Liver (tissue), 9 donors: ENCODE measurements around the gene CDCA5. TPM values are rescaled to one million over a fixed set of nuclear protein-coding genes. Genes with fewer than 3 reads are reported as not detected.

Experiments
- DNase-seq: peaks from one replicate; pipeline ENCODE4 v3.0.0-alpha.2; 2017; ENCODE audit warnings: low spot score
- H3K27ac ChIP-seq, 2 donors: one replicate each; pipeline ENCODE4 v1.7.0; 2013; ENCODE audit warnings: inconsistent platforms in 2 of 2, low read length in 2 of 2, control low read depth in 1 of 2, low read depth in 1 of 2, mild to moderate bottlenecking in 1 of 2
- H3K27me3 ChIP-seq, 4 donors: one replicate each; pipeline versions ENCODE4 v1.6.1 to v1.7.0; 2013; ENCODE audit warnings: low read length in 3 of 4, inconsistent platforms in 1 of 4, mild to moderate bottlenecking in 1 of 4, moderate library complexity in 1 of 4; ENCODE audit not compliant: control insufficient read depth in 4 of 4, insufficient read depth in 4 of 4
- H3K36me3 ChIP-seq, 4 donors: one replicate each; pipeline versions ENCODE4 v1.6.1 to v1.7.0; 2013; ENCODE audit warnings: low read length in 3 of 4, mild to moderate bottlenecking in 3 of 4, low read depth in 1 of 4, moderate library complexity in 1 of 4; ENCODE audit not compliant: control insufficient read depth in 4 of 4, insufficient read depth in 3 of 4
- H3K4me1 ChIP-seq, 4 donors: one replicate each; pipeline versions ENCODE4 v1.6.1 to v1.7.0; 2013; ENCODE audit warnings: low read length in 3 of 4, mild to moderate bottlenecking in 3 of 4, moderate library complexity in 1 of 4; ENCODE audit not compliant: control insufficient read depth in 4 of 4, insufficient read depth in 4 of 4
- H3K4me3 ChIP-seq, 3 donors: one replicate each; pipeline versions ENCODE4 v1.6.1 to v1.7.0; 2013; ENCODE audit warnings: low read length in 3 of 3, control low read depth in 1 of 3, low read depth in 1 of 3, mild to moderate bottlenecking in 1 of 3
- H3K9ac ChIP-seq, 2 donors: one replicate each; pipeline ENCODE4 v1.7.0; 2013; ENCODE audit warnings: low read length in 2 of 2, mild to moderate bottlenecking in 2 of 2, moderate library complexity in 2 of 2, control low read depth in 1 of 2, low read depth in 1 of 2
- H3K9me3 ChIP-seq, 4 donors: one replicate each; pipeline versions ENCODE4 v1.6.1 to v1.7.0; 2013; ENCODE audit warnings: low read length in 3 of 4; ENCODE audit not compliant: control insufficient read depth in 4 of 4
- ATF3 ChIP-seq: IDR thresholded peaks from 2 replicates; pipeline ENCODE4 v1.6.1; 2016; ENCODE audit warnings: antibody characterized with exemption
- EGR1 ChIP-seq, 2 donors: IDR thresholded peaks; 2 replicates each; pipeline ENCODE4 v1.6.1; 2016 to 2018; ENCODE audit warnings: antibody characterized with exemption in 2 of 2, low read depth in 2 of 2
- FOXA1 ChIP-seq: IDR thresholded peaks from 2 replicates; pipeline ENCODE4 v1.6.1; 2016; ENCODE audit warnings: antibody characterized with exemption
- FOXA2 ChIP-seq: IDR thresholded peaks from 2 replicates; pipeline ENCODE4 v1.6.1; 2016; ENCODE audit warnings: antibody characterized with exemption
- GABPA ChIP-seq, 2 donors: IDR thresholded peaks in 1 of 2; conservative IDR thresholded peaks in 1 of 2; 2 replicates each; pipeline ENCODE4 v1.6.1; 2016; ENCODE audit warnings: antibody characterized with exemption in 2 of 2, mild to moderate bottlenecking in 1 of 2, moderate library complexity in 1 of 2
- HNF4A ChIP-seq, 2 donors: conservative IDR thresholded peaks; 2 replicates each; pipeline ENCODE4 v1.6.1; 2016; ENCODE audit warnings: antibody characterized with exemption in 2 of 2, mild to moderate bottlenecking in 2 of 2
- HNF4G ChIP-seq: IDR thresholded peaks from 2 replicates; pipeline ENCODE4 v1.6.1; 2016; ENCODE audit warnings: antibody characterized with exemption
- NR2F2 ChIP-seq: IDR thresholded peaks from 2 replicates; pipeline ENCODE4 v1.6.1; 2016; ENCODE audit warnings: antibody characterized with exemption
- RAD21 ChIP-seq, 2 donors: IDR thresholded peaks; 2 replicates each; pipeline ENCODE4 v1.6.1; 2016; ENCODE audit warnings: antibody characterized with exemption in 2 of 2, mild to moderate bottlenecking in 2 of 2
- RXRA ChIP-seq, 2 donors: IDR thresholded peaks; 2 replicates each; pipeline ENCODE4 v1.6.1; 2017 to 2018; ENCODE audit warnings: antibody characterized with exemption in 2 of 2, mild to moderate bottlenecking in 1 of 2
- SP1 ChIP-seq: IDR thresholded peaks from 2 replicates; pipeline ENCODE4 v1.6.1; 2018; ENCODE audit warnings: antibody characterized with exemption, mild to moderate bottlenecking
- TAF1 ChIP-seq: conservative IDR thresholded peaks from 2 replicates; pipeline ENCODE4 v1.6.1; 2016; ENCODE audit warnings: antibody characterized with exemption, mild to moderate bottlenecking
- YY1 ChIP-seq: IDR thresholded peaks from 2 replicates; pipeline ENCODE4 v1.6.1; 2016; ENCODE audit warnings: antibody characterized with exemption, mild to moderate bottlenecking
- ZBTB33 ChIP-seq: IDR thresholded peaks from 2 replicates; pipeline ENCODE4 v1.6.1; 2016; ENCODE audit warnings: antibody characterized with exemption
- WGBS: extraction: QIAGEN DNeasy Blood & Tissue Kit; methylation state at CpG from one replicate; pipeline ENCODE4 v1.1.7; 2013; 5-methylcytosine and 5-hydroxymethylcytosine counted together
- polyA plus RNA-seq, 2 donors: library from polyadenylated mRNA; stranded (reverse) in 1 of 2; unstranded in 1 of 2; fragments of 200-250 nt in 1 of 2; fragments of >200 nt in 1 of 2; fragmentation: Nextera tagmentation in 1 of 2; extraction: Ambion mirVana in 1 of 2; gene quantifications; one replicate each; pipeline versions ENCODE4 v1.2.1 to v1.2.3, GENCODE V29; 2013 to 2015
- total RNA-seq, 2 donors: library from RNA; depleted of rRNA; stranded (reverse); fragments of >200 nt; gene quantifications; one replicate each; pipeline ENCODE4 v1.2.3, GENCODE V29; 2014
- TF ChIP-seq, protein P1 (sequence below): IDR thresholded peaks from 2 replicates; pipeline ENCODE4 v1.6.1; 2016; ENCODE audit warnings: antibody characterized with exemption
- TF ChIP-seq, protein P2 (sequence below): IDR thresholded peaks from 2 replicates; pipeline ENCODE4 v1.6.1; 2016; ENCODE audit warnings: antibody characterized with exemption, mild to moderate bottlenecking
- TF ChIP-seq, protein P3 (sequence below): fragments of 150-350 bp; IDR thresholded peaks from 2 replicates; pipeline ENCODE4 v1.5.1; 2017; ENCODE audit warnings: improper control_type of control experiment, low read depth, low read length; ENCODE audit not compliant: missing input control
- donor health status: healthy.
- donor health status: healthy.
- donor health status: healthy.
- donor health status: healthy.
- donor health status: healthy.

Gene CDCA5
- total and polyA plus RNA-seq, 4 donors: 0.17 to 12.0 (median 1.7) TPM

- TF ChIP-seq, protein P1, sequence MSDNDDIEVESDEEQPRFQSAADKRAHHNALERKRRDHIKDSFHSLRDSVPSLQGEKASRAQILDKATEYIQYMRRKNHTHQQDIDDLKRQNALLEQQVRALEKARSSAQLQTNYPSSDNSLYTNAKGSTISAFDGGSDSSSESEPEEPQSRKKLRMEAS: no peak
Observed at GRCh38 chr11:65065851-65066250, 18.0 kb downstream of the CDCA5 start (continued).

DNA sequence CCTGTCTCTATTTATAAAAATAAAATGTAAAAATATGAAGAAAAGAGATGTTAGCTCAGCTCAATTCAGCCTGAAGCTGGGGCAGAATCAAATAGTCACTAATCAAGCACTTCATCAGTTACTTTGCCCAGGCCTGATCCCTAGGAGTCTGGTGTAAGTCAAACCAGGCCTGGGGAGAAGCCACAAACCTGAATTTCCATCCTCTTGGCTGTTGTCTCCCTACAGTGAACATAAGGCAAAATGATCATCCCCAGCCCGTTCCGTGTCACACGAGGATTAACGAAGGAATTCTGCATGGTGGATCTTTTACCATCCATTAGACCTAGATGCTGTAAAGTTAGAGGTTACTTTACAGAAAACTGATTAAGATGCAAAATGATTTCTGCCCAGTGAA lies 19.0 kb downstream of the CDCA5 start:
- H3K27me3 ChIP-seq: no peaks in the 10 kb centered on the region
- no peaks in the 10 kb centered on the region for H3K9me3 ChIP-seq
- H3K4me1 ChIP-seq: no peaks in the 10 kb centered on the region
- no peak overlapping the region for H3K27ac ChIP-seq
- no peak overlapping the region for H3K4me3 ChIP-seq
- TF ChIP-seq, protein P1: no peak
- TF ChIP-seq FOXA1: no peak
- TF ChIP-seq ZBTB33: no peak
- DNase-seq: no peak
- H3K9ac ChIP-seq: no peak overlapping the region
- H3K36me3 ChIP-seq: no peaks in the 10 kb centered on the region
- 91% methylated on average over 4 of the region's 4 CpGs for WGBS

DNA sequence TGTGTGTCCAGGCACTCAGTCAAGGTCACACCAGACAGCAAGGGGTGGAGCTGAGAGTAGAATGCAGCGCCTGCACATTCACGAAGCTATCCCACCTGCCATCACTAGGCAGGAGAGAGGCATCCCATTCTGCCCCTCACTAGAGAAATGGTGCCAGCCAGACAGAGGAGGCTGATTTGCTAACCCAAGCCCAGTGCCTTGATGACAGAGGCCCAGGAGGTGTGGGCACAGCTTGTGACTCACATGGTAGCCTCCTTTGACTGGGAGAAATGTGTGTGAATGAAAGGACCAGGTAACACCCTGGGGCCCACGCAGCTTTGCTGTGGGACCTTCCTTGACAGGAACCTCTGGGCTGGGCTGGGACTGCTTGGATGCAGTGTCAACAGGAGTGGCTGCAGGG lies 20.3 kb downstream of the CDCA5 start:
- peaks cover 0 to 2% (median under 1%) of the 10 kb centered on the region in 4 donors for H3K4me1 ChIP-seq
- no peaks in the 10 kb centered on the region for H3K36me3 ChIP-seq
- no peak for TF ChIP-seq FOXA2
- no peak for TF ChIP-seq RXRA (IDR thresholded peaks at IDR 0.05)
- TF ChIP-seq SP1: no peak
- TF ChIP-seq HNF4A (conservative IDR thresholded peaks at IDR 0.05): no peak
- TF ChIP-seq ZBTB33: no peak
- no peak for TF ChIP-seq HNF4G
- TF ChIP-seq YY1: no peak
- TF ChIP-seq, protein P2, sequence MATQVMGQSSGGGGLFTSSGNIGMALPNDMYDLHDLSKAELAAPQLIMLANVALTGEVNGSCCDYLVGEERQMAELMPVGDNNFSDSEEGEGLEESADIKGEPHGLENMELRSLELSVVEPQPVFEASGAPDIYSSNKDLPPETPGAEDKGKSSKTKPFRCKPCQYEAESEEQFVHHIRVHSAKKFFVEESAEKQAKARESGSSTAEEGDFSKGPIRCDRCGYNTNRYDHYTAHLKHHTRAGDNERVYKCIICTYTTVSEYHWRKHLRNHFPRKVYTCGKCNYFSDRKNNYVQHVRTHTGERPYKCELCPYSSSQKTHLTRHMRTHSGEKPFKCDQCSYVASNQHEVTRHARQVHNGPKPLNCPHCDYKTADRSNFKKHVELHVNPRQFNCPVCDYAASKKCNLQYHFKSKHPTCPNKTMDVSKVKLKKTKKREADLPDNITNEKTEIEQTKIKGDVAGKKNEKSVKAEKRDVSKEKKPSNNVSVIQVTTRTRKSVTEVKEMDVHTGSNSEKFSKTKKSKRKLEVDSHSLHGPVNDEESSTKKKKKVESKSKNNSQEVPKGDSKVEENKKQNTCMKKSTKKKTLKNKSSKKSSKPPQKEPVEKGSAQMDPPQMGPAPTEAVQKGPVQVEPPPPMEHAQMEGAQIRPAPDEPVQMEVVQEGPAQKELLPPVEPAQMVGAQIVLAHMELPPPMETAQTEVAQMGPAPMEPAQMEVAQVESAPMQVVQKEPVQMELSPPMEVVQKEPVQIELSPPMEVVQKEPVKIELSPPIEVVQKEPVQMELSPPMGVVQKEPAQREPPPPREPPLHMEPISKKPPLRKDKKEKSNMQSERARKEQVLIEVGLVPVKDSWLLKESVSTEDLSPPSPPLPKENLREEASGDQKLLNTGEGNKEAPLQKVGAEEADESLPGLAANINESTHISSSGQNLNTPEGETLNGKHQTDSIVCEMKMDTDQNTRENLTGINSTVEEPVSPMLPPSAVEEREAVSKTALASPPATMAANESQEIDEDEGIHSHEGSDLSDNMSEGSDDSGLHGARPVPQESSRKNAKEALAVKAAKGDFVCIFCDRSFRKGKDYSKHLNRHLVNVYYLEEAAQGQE: no peak
- no peak for TF ChIP-seq ATF3
- TF ChIP-seq FOXA1: no peak
- TF ChIP-seq, protein P3, sequence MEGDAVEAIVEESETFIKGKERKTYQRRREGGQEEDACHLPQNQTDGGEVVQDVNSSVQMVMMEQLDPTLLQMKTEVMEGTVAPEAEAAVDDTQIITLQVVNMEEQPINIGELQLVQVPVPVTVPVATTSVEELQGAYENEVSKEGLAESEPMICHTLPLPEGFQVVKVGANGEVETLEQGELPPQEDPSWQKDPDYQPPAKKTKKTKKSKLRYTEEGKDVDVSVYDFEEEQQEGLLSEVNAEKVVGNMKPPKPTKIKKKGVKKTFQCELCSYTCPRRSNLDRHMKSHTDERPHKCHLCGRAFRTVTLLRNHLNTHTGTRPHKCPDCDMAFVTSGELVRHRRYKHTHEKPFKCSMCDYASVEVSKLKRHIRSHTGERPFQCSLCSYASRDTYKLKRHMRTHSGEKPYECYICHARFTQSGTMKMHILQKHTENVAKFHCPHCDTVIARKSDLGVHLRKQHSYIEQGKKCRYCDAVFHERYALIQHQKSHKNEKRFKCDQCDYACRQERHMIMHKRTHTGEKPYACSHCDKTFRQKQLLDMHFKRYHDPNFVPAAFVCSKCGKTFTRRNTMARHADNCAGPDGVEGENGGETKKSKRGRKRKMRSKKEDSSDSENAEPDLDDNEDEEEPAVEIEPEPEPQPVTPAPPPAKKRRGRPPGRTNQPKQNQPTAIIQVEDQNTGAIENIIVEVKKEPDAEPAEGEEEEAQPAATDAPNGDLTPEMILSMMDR: no peak
- TF ChIP-seq TAF1: no peak
- TF ChIP-seq NR2F2: no peak
- TF ChIP-seq, protein P1: no peak
- TF ChIP-seq GABPA (IDR thresholded peaks at IDR 0.05 in 1 of 2, conservative IDR thresholded peaks at IDR 0.05 in 1 of 2): no peak
- no peak for TF ChIP-seq EGR1 (IDR thresholded peaks at IDR 0.05; ENCODE audit: low read depth in 2 of 2)
- TF ChIP-seq RAD21 (IDR thresholded peaks at IDR 0.05): no peak
- H3K4me3 ChIP-seq: no peak overlapping the region
- H3K27me3 ChIP-seq: no peaks in the 10 kb centered on the region
- H3K27ac ChIP-seq: no peak overlapping the region
- 82% methylated on average over 3 of the region's 3 CpGs for WGBS
- H3K9ac ChIP-seq: no peak overlapping the region
- no peaks in the 10 kb centered on the region for H3K9me3 ChIP-seq
- DNase-seq: no peak
